PC-3 (cell line): ENCODE data around the gene ZNF420. TPM values are rescaled to one million over a fixed set of nuclear protein-coding genes. Genes with fewer than 3 reads are reported as not detected.
"Not testable (repeated sequence)": the region's sequence is repeated elsewhere in the genome, so short reads cannot be mapped to it uniquely, and the experiment has no call there.

Source experiments
- ATAC-seq: fragments of 200-7000 bp; cut with Tn5 transposase; 2 replicates; pipeline ENCODE4 v1.9.1; 2020; ENCODE audit warnings: mild to moderate bottlenecking, moderate library complexity
- BruUV-seq: library from RNA; stranded (reverse); fragments of 400-500 nt; replicated peaks from 2 replicates; lab custom pipeline; 2021; lab: Mats Ljungman, UMichigan
- CTCF ChIA-PET: fragments of 300-600 bp; sonication (Branson Sonifier 250); formaldehyde crosslinking; loops from one replicate; lab custom pipeline; 2022; ENCODE audit warnings: antibody characterized with exemption; lab: Charles Lee
- POLR2A ChIA-PET: fragments of 300-600 bp; sonication (Branson Sonifier 250); formaldehyde crosslinking; loops from one replicate; lab custom pipeline; 2022; ENCODE audit warnings: antibody characterized with exemption; ENCODE audit not compliant: unreplicated experiment; lab: Charles Lee
- DNase-seq: peaks from one replicate; pipeline ENCODE4 v3.0.0-alpha.2; 2015
- H2AFZ ChIP-seq: fragments of 300-600 bp; sonication (generic); 2 replicates; pipeline ENCODE4 v1.6.0; 2016; ENCODE audit warnings: antibody characterized with exemption, low read length
- H3F3A ChIP-seq: fragments of 300-600 bp; sonication (generic); one replicate; pipeline ENCODE4 v1.6.0; 2017; ENCODE audit warnings: antibody characterized with exemption, low read length, control low read depth, mild to moderate bottlenecking; ENCODE audit not compliant: unreplicated experiment
- H3K27ac ChIP-seq: fragments of 300-600 bp; sonication (generic); 2 replicates; pipeline ENCODE4 v1.5.1; 2016; ENCODE audit warnings: mild to moderate bottlenecking, low read length
- H3K27me3 ChIP-seq: fragments of 300-600 bp; sonication (generic); 2 replicates; pipeline ENCODE4 v1.6.1; 2016; ENCODE audit warnings: low read length, mixed read lengths
- H3K36me3 ChIP-seq: fragments of 300-600 bp; sonication (generic); 2 replicates; pipeline ENCODE4 v1.6.1; 2016; ENCODE audit warnings: low read depth, mixed run types, low read length, mixed read lengths
- H3K4me1 ChIP-seq: fragments of 300-600 bp; sonication (generic); 2 replicates; pipeline ENCODE4 v1.5.1; 2016; ENCODE audit warnings: low read length; ENCODE audit not compliant: insufficient read depth
- H3K4me2 ChIP-seq: fragments of 300-600 bp; sonication (generic); 2 replicates; pipeline ENCODE4 v1.6.0; 2016; ENCODE audit warnings: low read length
- H3K4me3 ChIP-seq: fragments of 300-600 bp; sonication (generic); 2 replicates; pipeline ENCODE4 v1.5.1; 2016; ENCODE audit warnings: mild to moderate bottlenecking, low read length, mixed read lengths
- H3K79me2 ChIP-seq: fragments of 300-600 bp; sonication (generic); 2 replicates; pipeline ENCODE4 v1.6.1; 2017; ENCODE audit warnings: low read length, mixed read lengths
- H3K9ac ChIP-seq: fragments of 300-600 bp; sonication (generic); 2 replicates; pipeline ENCODE4 v1.6.0; 2016; ENCODE audit warnings: mild to moderate bottlenecking, low read length
- H3K9me2 ChIP-seq: fragments of 300-600 bp; sonication (generic); replicated peaks from 2 replicates; pipeline ENCODE4 v1.6.1; 2016; ENCODE audit warnings: mixed run types, low read length, mixed read lengths
- H3K9me3 ChIP-seq: fragments of 300-600 bp; sonication (generic); 2 replicates; pipeline ENCODE4 v1.6.1; 2016; ENCODE audit warnings: low read length, mixed read lengths
- H4K20me1 ChIP-seq: fragments of 300-600 bp; sonication (generic); 2 replicates; pipeline ENCODE4 v1.6.1; 2016; ENCODE audit warnings: low read length, mixed read lengths
- EZH2 ChIP-seq: fragments of 300-600 bp; sonication (generic); IDR thresholded peaks from one replicate; pipeline ENCODE4 v1.6.1; 2017; ENCODE audit warnings: antibody characterized with exemption, mild to moderate bottlenecking, low read length; ENCODE audit not compliant: unreplicated experiment
- EZH2phosphoT487 ChIP-seq: fragments of 300-600 bp; sonication (generic); IDR thresholded peaks from 2 replicates; pipeline ENCODE4 v1.6.1; 2018; ENCODE audit warnings: mild to moderate bottlenecking, antibody characterized with exemption, low read length, borderline replicate concordance
- intact Hi-C: fragments of 100-400 bp; cut with micrococcal nuclease; formaldehyde crosslinking; loops from 2 replicates; pipeline ENCODE4 v1.9.0; 2023
- total RNA-seq: library from RNA; depleted of rRNA; stranded (reverse); fragments of >200 nt; gene quantifications from 2 replicates; pipeline ENCODE4 v1.2.3, GENCODE V29; 2014
- TF ChIP-seq, protein P1 (sequence below): fragments of 300-600 bp; sonication (generic); conservative IDR thresholded peaks from 2 replicates; pipeline ENCODE4 v1.5.1; 2017; ENCODE audit warnings: antibody characterized with exemption, low read depth, mild to moderate bottlenecking, low read length

Gene ZNF420
- total RNA-seq, 1 experiment from 2014 or later, result 2.3 TPM

DNA sequence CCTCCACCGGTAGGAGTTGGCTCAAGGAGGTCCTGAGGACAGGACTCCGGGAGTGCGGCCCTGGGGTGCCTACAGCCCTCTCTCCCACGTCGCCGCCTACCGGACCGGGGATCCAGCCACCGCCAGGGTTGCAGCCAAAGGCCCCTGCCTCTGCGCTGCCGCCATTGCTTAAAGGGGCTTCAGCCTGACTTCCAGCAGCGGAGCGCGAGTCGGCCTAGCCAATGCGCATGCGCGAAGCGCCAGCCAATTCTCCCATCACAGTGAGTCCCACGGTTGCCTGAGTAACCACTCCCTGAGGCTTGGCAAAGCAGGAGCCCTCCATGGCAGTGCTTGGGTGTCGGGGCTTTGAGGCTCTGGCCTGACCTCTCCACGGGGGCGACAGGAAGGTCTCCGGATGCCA lies 21.5 kb upstream of the ZNF420 start:
- no peaks in the 10 kb centered on the region for H3K4me1 ChIP-seq
- TF ChIP-seq EZH2 (no peak), EZH2phosphoT487 (no peak)
- H3F3A ChIP-seq, result no peaks in the 10 kb centered on the region
- H3K27ac ChIP-seq, result no peak overlapping the region
- no peaks in the 10 kb centered on the region for H3K9me3 ChIP-seq
- ChIA-PET POLR2A (no interaction called here), CTCF (no interaction called here)
- H3K36me3 ChIP-seq, result no peaks in the 10 kb centered on the region
- intact Hi-C loops, result no loop called here
- H3K79me2 ChIP-seq, result no peaks in the 10 kb centered on the region
- BruUV-seq, result no TSS peak
- ATAC-seq (no peak), DNase-seq (no peak)
- no peak overlapping the region for H3K4me2 ChIP-seq
- H3K9me2 ChIP-seq, result no peaks in the 10 kb centered on the region
- H3K4me3 ChIP-seq, result no peak overlapping the region
- H3K9ac ChIP-seq, result no peak overlapping the region
- no peaks in the 10 kb centered on the region for H4K20me1 ChIP-seq
- no peaks in the 10 kb centered on the region for H3K27me3 ChIP-seq
- H2AFZ ChIP-seq, result no peak overlapping the region

DNA sequence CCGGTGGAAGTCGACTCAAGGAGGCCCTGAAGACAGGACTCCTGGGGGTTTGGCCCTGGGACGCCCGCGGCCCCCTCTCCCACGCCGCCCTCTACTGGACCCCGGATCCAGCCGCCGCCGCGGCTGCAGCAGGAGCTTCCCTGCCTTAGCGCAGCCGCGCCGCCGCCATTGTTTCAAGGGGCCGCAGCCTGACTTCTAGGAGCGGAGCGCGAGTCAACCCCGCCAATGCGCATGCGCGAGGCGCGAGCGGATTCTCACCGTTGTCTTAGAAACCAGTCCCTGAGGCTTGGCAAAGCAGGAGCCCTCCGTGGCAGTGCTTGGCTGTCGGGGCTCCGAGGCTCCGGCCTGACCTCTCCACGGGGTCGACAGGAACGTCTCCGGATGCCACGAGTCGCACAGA lies 19.1 kb upstream of the ZNF420 start:
- no peak overlapping the region for H3K27ac ChIP-seq
- ChIA-PET POLR2A (no interaction called here), CTCF (no interaction called here)
- no peak overlapping the region for H3K4me2 ChIP-seq
- no peaks in the 10 kb centered on the region for H3K79me2 ChIP-seq
- intact Hi-C loops, result no loop called here
- no peak for DNase-seq
- no peak overlapping the region for H3K9ac ChIP-seq
- H3K9me2 ChIP-seq, result no peaks in the 10 kb centered on the region
- no peaks in the 10 kb centered on the region for H4K20me1 ChIP-seq
- no peaks in the 10 kb centered on the region for H3K27me3 ChIP-seq
- TF ChIP-seq, protein P1, sequence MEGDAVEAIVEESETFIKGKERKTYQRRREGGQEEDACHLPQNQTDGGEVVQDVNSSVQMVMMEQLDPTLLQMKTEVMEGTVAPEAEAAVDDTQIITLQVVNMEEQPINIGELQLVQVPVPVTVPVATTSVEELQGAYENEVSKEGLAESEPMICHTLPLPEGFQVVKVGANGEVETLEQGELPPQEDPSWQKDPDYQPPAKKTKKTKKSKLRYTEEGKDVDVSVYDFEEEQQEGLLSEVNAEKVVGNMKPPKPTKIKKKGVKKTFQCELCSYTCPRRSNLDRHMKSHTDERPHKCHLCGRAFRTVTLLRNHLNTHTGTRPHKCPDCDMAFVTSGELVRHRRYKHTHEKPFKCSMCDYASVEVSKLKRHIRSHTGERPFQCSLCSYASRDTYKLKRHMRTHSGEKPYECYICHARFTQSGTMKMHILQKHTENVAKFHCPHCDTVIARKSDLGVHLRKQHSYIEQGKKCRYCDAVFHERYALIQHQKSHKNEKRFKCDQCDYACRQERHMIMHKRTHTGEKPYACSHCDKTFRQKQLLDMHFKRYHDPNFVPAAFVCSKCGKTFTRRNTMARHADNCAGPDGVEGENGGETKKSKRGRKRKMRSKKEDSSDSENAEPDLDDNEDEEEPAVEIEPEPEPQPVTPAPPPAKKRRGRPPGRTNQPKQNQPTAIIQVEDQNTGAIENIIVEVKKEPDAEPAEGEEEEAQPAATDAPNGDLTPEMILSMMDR, result no peak
- TF ChIP-seq EZH2, result no peak
- no peak for TF ChIP-seq EZH2phosphoT487
- H3K4me3 ChIP-seq, result no peak overlapping the region
- H3K36me3 ChIP-seq, result no peaks in the 10 kb centered on the region
- H3K4me1 ChIP-seq, result no peaks in the 10 kb centered on the region
- ATAC-seq, result no peak
- H2AFZ ChIP-seq, result no peak overlapping the region
- no peaks in the 10 kb centered on the region for H3K9me3 ChIP-seq
- BruUV-seq, result no TSS peak
- no peaks in the 10 kb centered on the region for H3F3A ChIP-seq

DNA sequence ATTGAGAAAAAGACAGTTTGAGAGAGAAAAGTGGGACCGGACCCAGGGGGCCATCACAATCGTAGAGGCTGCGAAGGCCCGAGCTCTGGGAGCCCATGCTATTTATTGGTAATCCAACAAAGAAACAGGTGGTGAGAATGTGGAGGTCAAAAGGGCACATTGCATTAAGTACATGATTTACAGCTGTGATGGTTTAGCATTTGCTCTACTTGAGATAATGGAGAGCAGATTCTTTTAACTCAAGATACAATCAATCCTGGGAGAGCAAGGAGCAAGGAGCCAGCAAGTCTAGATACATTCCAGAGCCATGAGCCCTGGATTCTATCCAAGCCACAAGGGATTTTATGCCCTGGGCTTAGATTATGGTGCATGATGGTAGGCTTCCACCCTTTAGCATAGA lies 13.3 kb upstream of the ZNF420 start:
- H3K9ac ChIP-seq, CTCF ChIA-PET, H3K27ac ChIP-seq, POLR2A ChIA-PET, DNase-seq, H3K4me3 ChIP-seq, H4K20me1 ChIP-seq, H2AFZ ChIP-seq, H3K9me3 ChIP-seq, intact Hi-C loops, H3K4me1 ChIP-seq, H3F3A ChIP-seq, H3K79me2 ChIP-seq, H3K9me2 ChIP-seq, ATAC-seq, H3K4me2 ChIP-seq, BruUV-seq, H3K27me3 ChIP-seq, H3K36me3 ChIP-seq: not testable (repeated sequence)

DNA sequence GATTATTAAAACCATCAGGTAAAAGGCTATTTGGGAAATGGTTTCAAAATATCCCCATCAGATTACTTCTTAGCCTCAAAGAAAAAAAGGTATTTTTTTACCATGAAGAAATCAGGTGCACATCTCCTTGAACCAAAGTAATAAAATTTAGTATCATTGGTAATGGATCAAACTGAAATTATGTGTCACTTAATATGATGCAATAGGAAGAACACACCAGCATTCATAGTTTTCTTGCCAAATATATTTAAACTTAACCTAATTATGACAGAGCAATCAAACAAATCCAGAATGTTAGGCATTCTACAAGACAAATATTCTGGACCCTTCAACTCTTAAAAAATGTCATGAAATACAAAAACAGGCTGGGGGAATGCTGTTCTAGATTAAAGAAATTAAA lies 4.1 kb upstream of the ZNF420 start:
- ChIA-PET CTCF (no interaction called here), POLR2A (no interaction called here)
- H3K4me1 ChIP-seq, result no peaks in the 10 kb centered on the region
- no peaks in the 10 kb centered on the region for H3K27me3 ChIP-seq
- no peak overlapping the region for H3K4me3 ChIP-seq
- no peak for DNase-seq
- peaks cover 9% of the 10 kb centered on the region for H3K9me3 ChIP-seq
- H3K4me2 ChIP-seq, result no peak overlapping the region
- no peaks in the 10 kb centered on the region for H4K20me1 ChIP-seq
- TF ChIP-seq, protein P1, result no peak
- TF ChIP-seq EZH2 (no peak), EZH2phosphoT487 (no peak)
- no peaks in the 10 kb centered on the region; the same call in 1 of the 2 replicates for H3K36me3 ChIP-seq
- no peak overlapping the region for H2AFZ ChIP-seq
- intact Hi-C loops, result no loop called here
- no peaks in the 10 kb centered on the region for H3F3A ChIP-seq
- no TSS peak for BruUV-seq
- H3K9ac ChIP-seq, result no peak overlapping the region
- H3K9me2 ChIP-seq, result no peaks in the 10 kb centered on the region
- no peak overlapping the region for H3K27ac ChIP-seq
- peaks cover 8% of the 10 kb centered on the region for H3K79me2 ChIP-seq
- no peak for ATAC-seq
